ENCODE data around the gene ELOVL6.
"Not testable (repeated sequence)": the region's sequence is repeated elsewhere in the genome, so short reads cannot be mapped to it uniquely, and the experiment has no call there.

The ELOVL6 gene

DNA sequence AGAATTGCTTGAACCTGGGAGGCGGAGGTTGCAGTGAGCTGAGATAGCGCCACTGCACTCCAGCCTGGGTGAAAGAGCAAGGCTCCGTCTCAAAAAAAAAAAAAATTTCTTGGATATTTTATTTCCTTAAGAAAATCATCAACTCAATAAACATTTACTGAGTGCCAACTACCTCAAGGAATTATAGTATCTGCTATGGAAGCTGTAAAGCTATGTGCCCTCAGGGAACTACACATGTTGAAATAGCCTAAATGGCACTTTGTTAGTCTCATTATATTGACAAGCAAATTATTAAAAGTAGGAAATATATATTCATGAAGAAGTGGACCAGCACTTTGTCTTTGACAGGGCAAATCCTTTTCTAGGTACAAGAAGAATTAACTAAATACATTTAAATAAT lies 40.8 kb downstream of the ELOVL6 start:
- DNase-seq: no peak

DNA sequence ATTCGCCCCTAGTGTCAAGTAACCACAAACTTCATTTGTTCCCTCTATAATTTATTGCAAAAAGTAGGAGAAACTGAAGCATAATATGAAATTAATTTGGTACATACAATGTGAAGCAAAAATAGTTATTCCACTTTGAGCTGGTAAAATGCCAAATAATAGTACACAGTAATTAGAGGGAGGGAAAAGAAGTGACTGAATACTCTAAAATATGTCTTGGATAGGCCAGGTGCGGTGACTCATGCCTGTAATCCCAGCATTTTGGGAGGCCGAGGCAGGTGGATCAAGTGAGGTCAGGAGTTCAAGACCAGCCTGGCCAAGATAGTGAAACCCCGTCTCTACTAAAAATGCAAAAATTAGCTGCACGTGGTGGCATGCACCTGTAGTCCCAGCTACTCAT lies 41.2 kb downstream of the ELOVL6 start:
- DNase-seq: not testable (repeated sequence)

DNA sequence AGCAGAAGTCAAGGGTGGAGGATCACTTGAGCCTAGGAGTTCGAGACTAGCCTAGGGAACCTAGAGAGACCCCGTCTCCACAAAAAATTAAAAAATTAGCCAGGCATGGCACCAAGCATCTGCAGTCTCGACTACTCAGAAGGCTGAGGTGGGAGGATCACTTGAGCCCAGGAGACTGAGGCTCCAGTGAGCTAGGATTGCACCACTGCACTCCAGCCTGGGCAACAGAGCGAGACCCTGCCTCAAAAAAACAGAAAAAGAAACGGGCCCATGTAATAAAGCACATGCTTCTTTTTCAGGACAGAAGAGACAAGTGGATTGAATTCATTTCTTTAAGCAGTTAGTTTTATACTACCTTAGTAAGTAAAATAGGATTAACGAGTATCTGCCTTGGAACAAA lies 42.0 kb downstream of the ELOVL6 start:
- DNase-seq: no peak

DNA sequence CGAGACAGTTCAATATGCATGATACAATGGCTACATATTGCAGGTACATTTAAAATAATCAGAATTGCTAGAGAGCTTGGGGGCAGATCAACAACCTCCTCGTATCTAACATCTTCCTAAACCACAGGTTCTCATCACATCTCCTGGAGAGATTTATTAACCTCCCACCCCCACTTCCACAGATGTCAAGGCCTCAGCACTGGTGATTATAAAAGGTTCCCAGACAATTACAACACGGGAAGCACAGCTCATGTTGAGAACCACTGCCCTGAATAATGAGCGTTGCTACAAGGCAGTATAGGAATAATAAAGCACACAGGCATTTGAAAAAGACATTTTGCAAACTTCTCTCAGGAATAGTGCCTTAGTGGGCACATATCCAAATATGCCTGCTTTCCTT lies 42.8 kb downstream of the ELOVL6 start:
- no peak for DNase-seq

DNA sequence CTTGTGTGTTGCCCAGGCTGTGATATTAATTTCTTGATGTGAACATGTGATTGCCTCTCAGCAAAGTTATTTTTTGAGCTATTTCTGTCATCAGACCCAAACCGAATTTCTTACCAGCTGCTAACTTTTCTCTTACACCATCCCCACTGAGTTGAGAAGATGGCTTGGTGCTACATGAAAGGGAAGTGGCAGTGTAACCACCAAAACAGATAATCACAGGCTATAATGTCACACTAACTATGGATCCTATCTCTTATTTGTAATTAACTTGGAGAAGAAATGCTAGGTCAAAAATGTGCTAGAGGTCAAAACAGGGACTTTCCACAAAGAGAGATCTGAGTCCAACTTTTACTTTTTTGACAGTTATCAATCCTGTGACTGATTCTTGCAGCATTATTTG lies 43.8 kb downstream of the ELOVL6 start:
- no peak for DNase-seq

DNA sequence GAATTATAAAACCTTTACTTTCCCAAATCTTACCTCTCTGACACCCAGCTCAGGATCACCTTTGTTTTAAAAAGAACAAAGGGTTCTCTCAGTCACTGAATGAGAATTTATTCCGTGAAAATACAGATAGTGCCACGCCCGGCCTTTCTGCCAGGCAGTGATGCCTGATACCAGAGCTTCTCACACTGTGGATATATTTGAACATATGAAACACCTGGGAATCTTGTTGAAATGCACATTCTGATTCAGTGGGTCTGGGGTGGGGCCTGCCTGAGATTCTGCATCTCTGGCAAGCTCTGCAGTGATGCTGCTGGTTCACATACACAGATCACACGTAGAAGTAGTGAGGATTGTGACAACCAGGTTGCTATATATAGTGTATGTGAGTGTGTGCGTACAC lies 46.0 kb downstream of the ELOVL6 start:
- DNase-seq: no peak

DNA sequence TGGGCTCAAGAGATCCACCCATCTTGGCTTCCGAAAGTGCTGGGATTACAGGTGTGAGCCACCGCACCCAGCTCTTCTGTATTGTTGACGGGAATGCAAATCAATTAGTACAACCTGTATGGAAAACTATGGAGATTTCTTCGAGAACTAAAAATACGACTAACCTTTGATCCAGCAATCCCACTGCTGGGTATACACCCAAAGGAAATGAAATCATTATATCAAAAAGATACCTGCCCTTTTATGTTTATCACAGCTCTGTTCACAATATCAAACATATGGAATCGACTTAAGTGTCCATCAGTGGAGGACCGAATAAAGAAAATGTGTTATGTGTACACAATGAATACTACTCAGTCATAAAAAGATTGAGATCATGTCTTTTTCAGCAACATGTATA lies 49.3 kb downstream of the ELOVL6 start:
- DNase-seq: no peak

DNA sequence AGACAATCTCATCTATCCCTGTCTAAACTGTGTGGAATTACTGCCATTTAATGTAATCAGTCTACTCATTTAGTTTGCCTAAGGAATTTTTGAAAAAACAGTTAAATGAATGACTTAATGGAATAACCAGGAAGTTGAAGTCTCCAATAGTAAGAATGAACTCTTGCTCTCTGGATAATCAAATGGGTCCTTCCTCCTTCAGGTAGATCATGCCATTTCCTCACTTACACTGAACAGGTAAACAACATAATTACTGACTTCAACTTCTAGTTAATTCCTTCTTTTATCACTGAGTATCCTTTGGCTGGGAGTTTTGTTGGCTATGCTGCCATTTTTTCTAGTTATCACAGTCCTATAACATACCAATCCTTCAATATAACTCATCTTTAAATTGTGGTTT lies 56.0 kb downstream of the ELOVL6 start:
- no peak for DNase-seq

DNA sequence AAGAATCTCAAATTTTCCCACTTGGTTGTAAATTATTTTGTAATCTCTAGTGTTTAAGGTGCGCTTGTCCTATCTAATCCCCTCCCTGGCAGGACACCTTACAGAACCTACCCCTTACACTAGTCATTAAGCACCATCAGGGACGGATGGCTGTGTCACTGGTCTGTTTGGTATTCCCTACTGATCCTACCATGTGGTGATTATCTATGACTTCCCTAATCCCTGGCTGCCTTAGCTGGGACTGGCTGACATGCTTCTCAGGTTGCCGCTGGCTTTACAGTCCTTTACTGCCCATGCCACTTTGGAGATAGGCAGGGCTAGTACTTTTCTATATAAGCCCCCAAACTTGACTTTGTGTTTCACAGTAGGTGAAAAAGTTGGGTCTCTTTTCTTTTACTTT lies 58.6 kb downstream of the ELOVL6 start:
- DNase-seq: no peak

DNA sequence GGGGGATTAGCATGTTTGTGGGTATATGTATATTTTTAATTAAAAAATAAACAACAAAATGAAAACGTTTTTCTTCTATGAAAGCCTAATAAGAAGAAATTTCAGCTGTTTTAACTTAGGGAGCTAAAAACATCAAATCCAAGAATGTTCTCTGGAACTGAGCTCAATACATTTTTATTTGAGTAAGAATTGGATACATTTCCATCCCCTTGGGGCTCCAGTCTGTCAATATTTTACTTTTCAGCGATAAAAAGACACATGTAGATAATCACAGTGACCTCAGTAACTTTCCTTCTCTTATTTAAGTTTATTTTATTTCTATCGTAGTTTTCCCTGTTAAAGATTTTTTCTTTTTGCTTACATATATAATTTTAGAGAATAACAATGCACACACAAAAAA lies 59.3 kb downstream of the ELOVL6 start:
- DNase-seq: no peak

DNA sequence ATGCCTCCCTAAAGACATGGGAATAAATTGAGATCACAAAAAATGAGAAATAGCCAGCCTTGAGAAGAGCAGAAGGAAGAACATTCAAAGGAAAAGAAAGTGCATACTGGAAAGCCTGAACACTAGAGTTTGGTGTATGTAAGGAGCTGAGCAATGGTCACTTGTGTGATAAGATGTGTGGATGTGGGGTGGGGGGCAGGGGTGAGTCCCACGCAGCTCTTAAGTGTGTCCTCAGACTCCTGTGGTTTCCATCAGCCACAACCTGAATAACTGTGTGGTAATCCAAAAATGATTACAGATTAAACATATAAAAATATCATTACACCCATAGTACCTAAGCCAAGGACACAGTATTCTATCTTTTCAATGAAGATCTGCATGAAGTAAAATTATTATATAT lies 59.9 kb downstream of the ELOVL6 start:
- DNase-seq: no peak

DNA sequence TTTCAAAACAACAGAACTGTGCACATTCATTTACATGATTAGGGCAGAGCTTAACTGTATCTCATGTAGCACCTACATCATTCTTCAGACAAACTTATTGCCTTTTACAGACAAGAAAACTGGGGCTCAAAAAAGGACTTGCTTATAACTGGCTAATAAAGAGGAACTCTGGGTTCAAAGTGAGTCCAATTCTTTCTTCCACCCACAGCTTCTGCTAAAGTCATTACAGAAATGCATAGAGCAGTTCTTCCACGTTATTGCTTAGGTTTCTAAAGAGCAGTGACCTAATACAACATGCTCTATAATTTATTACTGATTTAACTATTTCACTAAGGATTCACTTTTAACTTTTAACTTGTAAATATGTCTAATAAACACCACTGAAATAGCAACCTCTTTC lies 60.6 kb downstream of the ELOVL6 start:
- no peak for DNase-seq

DNA sequence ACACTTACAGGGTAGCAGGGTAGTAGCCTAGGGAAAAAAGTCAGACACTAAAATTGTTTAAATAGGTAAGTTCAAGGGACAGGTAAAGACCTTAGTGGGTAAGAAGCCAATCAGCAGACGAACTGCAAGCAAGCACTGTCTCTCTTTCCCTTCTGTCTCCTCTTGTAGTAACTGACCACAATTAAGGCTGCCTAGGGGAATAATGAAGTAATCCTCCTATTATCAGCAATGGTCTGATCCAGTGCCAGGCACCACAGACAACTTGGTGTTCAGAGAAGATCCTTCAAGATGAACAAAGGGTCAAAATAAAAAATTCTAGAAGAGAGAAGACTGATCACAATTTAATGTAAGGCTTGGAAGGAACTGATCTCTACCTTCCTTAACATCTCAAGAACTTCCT lies 62.9 kb downstream of the ELOVL6 start:
- no peak for DNase-seq

DNA sequence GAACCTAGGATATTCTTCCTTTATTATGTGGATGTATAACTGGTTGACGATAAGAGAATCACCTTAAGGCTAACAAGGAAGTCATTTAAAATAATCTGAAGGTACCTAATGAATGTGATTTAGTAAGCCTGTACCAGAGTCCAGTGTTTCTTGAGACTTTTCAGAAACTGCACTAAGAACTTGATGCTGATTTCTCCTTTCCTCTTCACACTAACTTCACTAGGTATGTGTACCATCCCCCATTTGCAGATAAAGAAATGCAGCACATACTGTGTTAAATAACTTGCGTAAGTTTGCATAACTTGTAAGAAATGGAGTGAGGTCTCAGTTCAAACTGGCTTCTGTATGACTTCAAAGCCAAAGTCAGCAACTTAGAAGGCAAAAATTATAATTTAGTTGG lies 63.3 kb downstream of the ELOVL6 start:
- DNase-seq: no peak

DNA sequence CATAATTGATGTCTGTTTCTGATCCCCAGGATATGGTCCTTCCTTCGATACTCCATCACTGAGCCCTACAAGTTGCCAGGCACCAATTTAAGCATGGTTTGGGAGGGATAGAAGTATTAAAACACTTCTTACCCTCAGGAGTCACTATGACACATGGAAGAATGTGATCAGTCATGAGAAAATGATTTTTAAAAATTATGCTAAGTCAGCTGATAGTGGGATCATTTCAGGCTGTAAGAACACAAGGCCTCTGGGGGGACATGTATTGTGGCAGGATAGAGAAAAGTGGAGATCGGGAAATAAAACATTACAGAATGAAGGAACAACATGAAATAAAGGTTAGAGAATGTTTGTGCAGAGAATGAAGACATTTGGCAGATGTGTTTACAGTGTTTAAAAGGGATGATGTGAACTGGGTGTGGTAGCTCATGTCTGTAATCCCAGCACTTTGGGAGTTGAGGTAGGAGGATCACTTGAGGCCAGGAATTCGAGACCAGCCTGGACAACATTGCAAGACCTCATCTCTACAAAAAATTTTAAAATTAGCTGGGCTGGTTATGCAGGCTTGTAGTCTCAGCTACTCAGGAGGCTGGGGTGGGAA lies 64.0 kb downstream of the ELOVL6 start:
- no peak for DNase-seq

DNA sequence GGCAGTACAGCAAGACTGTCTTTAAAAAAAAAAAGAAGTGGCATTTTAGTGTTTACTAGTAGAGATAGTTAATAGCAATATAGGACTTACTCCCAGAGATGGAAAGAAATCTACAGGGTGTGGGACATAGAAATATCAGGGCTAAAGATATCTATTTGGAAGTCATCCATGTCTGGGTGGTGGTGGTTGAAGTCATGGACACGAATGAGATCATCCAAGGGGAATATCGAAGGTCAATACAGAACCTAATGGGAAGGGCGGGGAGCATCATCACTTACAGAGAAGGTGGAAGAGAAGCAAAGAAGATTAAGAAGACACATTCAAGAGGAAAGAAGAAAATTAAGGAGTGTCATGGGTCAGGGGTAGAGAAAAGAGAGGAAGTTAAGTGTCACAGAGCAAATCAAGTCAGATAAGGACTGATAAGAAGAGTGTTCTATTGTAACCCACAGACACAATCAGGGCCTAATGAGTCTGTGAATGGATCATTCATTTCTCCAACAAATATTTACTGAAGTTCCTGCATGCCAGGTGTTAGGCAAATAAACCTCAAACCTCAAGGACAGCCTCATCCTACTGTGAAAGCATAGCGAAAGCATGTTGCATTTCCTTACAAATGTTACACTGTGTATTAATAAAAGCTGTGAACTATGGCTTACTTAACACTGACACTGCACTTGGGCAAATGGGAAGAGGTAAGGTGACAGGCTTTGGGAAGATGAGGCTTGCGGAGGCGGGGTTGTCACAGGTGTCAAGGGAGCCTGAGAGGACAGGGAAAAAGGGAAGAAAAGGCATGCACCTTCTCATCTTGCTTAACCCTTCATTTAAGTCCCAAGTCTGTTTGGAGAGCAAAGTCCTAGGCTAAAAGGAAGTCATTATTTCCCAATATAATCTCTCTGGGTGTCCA lies 65.3 kb downstream of the ELOVL6 start:
- no peak for DNase-seq

DNA sequence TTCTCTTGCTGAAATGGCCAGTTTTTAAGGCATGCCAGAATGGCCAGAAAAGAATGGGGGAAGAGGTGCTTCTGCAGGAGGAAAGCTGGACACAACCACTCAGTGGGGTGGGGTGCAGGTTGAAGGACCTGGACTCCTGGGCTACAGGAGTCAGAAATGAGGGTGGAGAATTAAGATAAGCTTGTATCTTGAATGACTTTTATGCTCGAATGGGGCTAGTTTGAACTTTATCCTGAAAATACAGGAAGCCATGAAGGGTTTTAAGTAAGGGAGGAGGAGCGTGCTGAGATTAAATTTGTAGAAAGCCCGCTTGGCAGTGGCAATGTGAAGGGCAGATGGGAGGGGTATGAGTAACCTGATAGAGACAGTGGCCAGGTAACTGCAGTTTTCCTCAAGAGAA lies 66.5 kb downstream of the ELOVL6 start:
- DNase-seq: no peak

DNA sequence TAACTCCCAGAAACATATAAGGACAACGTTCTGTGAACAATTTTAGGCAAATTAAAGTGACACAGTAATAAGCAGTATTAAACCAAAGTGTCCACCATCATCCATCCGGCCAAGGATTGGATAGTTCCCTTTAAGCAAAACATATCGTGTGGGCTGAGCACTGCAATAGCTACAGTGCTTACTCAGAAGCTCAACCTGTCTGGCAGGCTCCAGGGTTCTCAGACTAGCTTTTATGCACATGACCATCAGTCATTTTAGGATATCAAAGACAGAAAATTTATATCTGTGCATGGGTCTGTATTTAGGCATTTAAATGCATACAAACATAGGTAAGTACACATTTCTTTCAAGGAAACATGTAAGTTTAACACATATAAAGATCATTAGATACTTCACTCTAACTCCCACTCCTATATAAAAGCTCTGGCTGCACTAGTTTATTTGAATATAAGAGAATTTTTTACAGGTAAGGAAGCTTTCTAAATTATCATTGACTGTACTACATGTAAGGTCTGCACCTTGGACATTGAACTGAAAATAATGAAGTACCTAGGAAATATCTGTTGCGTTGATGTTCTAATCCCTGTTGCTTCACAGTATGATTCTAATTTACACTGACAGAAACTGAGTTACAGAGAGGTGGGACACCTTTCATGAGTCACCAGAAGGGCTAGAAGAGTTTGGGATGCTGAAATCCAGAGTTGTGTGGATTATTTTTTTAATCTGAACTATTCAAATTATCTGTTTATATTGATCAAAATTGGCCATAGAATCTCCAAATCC lies 67.6 kb downstream of the ELOVL6 start:
- no peak for DNase-seq

DNA sequence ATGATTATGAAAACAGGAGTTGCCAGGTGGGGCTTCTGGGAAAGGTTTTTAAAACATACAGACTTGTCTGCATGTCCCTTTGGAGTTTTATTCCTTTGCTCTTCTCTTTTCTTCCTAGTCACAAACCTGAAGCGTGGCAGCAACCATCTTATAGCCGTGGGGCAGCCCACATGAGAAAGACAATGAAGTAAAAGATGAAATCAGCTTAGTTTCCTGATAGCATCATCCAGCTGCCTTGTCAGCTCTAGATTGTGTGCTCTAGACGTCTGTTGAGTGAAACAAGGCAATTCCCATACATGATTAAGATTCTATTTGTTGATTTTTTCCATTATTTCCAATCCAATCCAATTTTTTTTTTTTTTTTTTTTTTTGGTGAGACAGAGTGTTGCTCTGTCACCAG lies 68.9 kb downstream of the ELOVL6 start:
- no peak for DNase-seq

DNA sequence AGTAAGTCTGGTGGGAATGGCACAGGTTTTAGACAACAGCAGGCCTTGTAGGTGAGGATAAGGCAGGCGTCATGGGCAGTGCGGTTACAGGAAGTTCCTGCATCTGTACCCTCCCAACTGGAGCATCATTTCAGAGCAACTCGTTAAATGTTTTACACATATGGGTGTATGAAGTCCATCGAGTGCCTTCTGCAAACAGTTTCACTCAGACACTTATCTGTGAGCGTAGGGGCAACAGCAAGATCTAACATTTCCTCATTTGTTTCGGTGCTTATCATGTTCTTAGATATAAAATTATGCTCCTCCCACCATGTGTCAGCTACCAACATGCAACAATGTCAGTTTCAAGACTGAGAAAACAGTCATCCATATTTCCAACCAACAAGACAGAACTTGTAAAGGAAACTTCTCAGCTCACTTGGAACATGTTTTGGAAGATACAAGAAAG lies 69.9 kb downstream of the ELOVL6 start:
- DNase-seq: no peak

DNA sequence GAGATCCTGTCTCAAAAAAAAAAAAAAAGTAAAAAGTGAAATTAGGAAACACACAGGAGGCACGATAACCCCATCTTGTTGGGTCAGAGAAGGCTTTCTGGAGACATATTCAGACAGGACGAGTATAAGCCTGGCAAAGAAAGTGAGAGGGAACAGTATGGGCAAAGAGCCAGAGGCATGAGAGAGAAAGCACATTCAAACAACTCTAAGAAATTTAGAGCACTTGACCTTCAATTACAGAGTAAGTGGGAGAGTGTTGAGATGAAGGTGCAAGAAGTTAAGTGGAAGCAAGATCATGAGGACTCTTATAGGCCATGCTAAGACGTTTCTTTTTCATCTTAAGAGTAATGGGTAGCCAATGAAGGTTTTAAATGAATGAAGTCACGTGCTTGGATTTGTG lies 70.4 kb downstream of the ELOVL6 start:
- DNase-seq: no peak

DNA sequence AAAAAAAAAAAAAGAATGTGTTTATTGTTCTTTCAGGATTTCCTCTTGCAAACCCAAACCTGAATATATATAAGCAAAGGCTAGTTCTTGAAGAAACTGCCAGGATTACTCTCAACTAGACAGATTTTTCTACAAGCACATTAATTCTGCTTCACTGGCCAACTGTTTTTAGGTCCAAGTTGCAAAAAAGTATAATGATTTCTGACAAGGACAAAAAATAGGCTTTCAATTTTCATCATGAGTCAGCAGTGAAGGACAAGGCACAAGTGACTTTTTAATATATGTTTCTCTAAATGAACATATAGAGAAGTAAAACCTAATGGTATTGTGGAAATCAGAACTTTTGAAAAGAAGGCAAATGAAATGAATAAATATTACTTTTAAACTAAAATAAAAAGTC lies 73.7 kb downstream of the ELOVL6 start:
- no peak for DNase-seq

DNA sequence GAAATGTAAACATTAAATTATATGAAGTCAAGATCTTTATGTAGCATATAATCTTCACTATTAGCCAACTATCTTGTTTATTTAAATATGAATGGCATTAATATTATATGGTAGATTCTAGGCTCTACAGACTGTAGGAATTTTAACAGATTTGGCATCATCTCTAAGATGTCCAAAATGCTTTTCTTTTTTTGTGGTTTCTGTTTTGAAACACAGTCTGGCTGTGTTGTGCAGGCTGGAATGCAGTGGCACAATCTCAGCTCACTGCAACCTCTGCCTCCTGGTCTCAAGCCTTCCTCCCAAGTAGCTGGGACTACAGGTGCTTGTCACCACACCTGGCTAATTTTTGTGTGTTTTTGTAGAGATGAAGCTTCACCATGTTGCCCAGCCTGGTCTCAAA lies 76.2 kb downstream of the ELOVL6 start:
- DNase-seq: no peak

DNA sequence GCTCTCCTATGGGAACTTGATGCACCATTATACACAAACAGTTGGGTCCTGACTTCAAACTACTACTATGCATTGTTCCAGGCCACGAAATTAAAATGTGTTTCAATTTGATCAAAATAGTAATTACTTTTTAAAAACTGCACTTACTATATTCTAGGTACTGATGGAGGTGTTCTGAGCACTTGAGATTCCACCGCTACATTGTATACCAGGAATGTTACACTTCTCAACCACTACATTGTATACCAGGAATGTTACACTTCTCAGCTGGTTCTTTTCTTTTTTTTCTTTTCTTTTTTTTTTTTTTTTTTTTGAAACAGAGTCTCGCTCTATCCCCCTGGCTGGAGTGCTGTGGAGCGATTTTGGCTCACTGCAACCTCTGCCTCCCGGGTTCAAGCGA lies 77.9 kb downstream of the ELOVL6 start:
- no peak for DNase-seq

Data from bone marrow (tissue), 2 donors.